ENCODE data around the gene OR13A1.
"Not testable (repeated sequence)": the region's sequence is repeated elsewhere in the genome, so short reads cannot be mapped to it uniquely, and the experiment has no call there.

Gene OR13A1

GRCh38 chr10:45339894-45340293 lies 24.5 kb upstream of the OR13A1 start:
- ChIA-PET POLR2A (no interaction called here), CTCF (no interaction called here)
- TF ChIP-seq, protein P1, sequence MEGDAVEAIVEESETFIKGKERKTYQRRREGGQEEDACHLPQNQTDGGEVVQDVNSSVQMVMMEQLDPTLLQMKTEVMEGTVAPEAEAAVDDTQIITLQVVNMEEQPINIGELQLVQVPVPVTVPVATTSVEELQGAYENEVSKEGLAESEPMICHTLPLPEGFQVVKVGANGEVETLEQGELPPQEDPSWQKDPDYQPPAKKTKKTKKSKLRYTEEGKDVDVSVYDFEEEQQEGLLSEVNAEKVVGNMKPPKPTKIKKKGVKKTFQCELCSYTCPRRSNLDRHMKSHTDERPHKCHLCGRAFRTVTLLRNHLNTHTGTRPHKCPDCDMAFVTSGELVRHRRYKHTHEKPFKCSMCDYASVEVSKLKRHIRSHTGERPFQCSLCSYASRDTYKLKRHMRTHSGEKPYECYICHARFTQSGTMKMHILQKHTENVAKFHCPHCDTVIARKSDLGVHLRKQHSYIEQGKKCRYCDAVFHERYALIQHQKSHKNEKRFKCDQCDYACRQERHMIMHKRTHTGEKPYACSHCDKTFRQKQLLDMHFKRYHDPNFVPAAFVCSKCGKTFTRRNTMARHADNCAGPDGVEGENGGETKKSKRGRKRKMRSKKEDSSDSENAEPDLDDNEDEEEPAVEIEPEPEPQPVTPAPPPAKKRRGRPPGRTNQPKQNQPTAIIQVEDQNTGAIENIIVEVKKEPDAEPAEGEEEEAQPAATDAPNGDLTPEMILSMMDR (IDR thresholded peaks at IDR 0.05; ENCODE audit: insufficient read depth, low read length, missing control alignments): no peak
- no peak for DNase-seq (ENCODE audit: low read depth, low spot score)
- H3K4me3 ChIP-seq (ENCODE audit: low read depth, low read length): no peak overlapping the region

DNA sequence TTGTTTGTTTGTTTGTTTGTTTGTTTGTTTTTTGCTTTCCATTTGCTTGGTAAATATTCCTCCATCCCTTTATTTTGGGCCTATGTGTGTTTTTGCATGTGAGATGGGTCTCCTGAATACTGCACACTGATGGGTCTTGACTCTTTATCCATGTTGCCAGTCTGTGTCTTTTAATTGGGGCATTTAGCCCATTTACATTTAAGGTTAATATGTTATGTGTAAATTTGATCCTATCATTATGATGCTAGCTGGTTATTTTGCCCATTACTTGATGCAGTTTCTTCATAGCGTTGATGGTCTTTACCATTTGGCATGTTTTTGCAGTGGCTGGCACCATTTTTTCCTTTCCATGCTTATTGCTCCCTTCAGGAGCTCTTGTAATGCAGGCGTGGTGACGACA lies 16.4 kb upstream of the OR13A1 start:
- H3K4me3 ChIP-seq (ENCODE audit: low read depth, low read length); DNase-seq (ENCODE audit: low read depth, low spot score); POLR2A ChIA-PET; CTCF ChIA-PET: not testable (repeated sequence)

- DNase-seq (ENCODE audit: low read depth, low spot score); POLR2A ChIA-PET; H3K4me3 ChIP-seq (ENCODE audit: low read depth, low read length); CTCF ChIA-PET: not testable (repeated sequence)
Observed at GRCh38 chr10:45326864-45327263, 11.5 kb upstream of the OR13A1 start.

DNA sequence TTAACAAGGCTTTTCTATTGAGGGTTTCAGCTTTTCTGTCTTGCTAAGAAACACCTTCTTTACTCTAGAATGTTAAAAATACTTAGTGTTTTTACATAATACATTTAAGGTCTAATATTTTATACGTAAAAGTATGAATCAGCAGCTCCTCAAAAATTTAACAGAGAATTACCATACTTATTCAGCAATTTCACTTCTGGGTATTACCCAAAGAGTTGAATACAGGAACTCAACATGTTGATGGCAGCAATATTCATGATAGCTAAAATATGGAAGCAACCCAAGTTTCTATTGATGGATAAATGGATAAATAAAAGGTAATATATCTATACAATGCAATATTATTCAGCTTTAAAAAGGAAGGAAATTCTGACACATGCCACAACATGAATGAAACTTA lies 9.7 kb upstream of the OR13A1 start:
- H3K4me3 ChIP-seq (ENCODE audit: low read depth, low read length): no peak overlapping the region
- TF ChIP-seq, protein P1 (IDR thresholded peaks at IDR 0.05; ENCODE audit: insufficient read depth, low read length, missing control alignments): no peak
- CTCF ChIA-PET: no interaction called here
- no peak for DNase-seq (ENCODE audit: low read depth, low spot score)
- POLR2A ChIA-PET: no interaction called here

GRCh38 chr10:45319702-45320101 lies 4.3 kb upstream of the OR13A1 start:
- TF ChIP-seq, protein P1 (IDR thresholded peaks at IDR 0.05; ENCODE audit: insufficient read depth, low read length, missing control alignments): no peak
- no peak overlapping the region for H3K4me3 ChIP-seq (ENCODE audit: low read depth, low read length)
- CTCF ChIA-PET: no interaction called here
- POLR2A ChIA-PET: no interaction called here
- DNase-seq (ENCODE audit: low read depth, low spot score): no peak

- CTCF ChIA-PET: no interaction called here
- TF ChIP-seq, protein P1 (IDR thresholded peaks at IDR 0.05; ENCODE audit: insufficient read depth, low read length, missing control alignments): no peak
- no peak overlapping the region for H3K4me3 ChIP-seq (ENCODE audit: low read depth, low read length)
- no peak for DNase-seq (ENCODE audit: low read depth, low spot score)
- POLR2A ChIA-PET: no interaction called here
Observed at GRCh38 chr10:45313264-45313873, 2.0 kb downstream of the OR13A1 start.

DNA sequence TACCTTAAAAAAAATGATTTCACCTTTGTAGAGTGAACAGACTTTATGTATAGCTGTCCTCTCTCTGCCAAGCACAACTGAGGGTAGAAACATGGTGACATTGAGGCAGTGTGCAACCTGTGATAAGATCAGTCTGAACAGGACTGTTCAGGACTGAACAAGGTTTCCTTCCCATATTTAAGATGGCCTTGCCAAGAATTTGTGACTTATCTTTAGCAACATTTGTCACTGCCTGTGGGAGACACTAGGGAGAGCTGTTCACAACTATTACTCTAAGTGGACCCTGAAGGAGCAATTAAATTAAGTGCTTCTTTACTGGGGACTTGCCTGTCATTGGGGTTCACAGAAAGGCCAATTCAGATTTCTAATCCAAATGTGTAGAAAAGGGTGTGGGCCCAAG lies 6.7 kb downstream of the OR13A1 start:
- no peak overlapping the region for H3K4me3 ChIP-seq (ENCODE audit: low read depth, low read length)
- DNase-seq (ENCODE audit: low read depth, low spot score): no peak
- TF ChIP-seq, protein P1 (IDR thresholded peaks at IDR 0.05; ENCODE audit: insufficient read depth, low read length, missing control alignments): no peak
- CTCF ChIA-PET: no interaction called here
- POLR2A ChIA-PET: no interaction called here

All from AG04449 (cell line).